ENCODE measurements around the gene LRRC75B. TPM values are rescaled to one million over a fixed set of nuclear protein-coding genes. Genes with fewer than 3 reads are reported as not detected.

Gene LRRC75B
- total and polyA plus RNA-seq, 2 donors (not counting 3 experiments of a cell fraction or from before 2014, with no cell fraction given): 8.9 to 15.0 TPM

DNA sequence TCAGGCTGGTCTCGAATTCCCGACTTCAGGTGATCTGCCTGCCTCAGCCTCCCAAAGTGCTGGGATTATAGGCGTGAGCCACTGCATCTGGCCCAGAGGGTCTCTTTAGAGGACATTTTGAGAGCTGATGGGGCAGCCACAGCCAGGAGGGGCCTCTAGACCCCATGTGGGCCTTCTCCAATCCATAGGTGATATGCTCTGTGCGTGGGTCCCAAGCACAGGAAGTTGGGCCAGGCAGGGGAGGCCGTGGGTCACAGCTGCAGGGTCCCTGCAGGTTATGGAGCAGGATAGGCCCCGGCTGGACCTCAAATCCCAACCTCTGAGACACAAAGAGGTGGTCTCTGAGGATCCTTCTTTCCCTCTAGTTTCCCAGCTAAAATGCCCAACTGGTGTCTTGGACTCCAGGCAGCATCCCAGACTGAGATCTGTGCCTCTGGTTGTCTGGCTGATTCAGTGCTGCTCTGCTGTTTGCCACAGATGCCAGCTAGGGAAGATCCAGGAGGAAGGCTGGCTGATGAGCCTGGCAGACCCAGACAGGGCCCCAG, 1.5 kb downstream of the LRRC75B start:
- H3K36me3 ChIP-seq (ENCODE audit: control insufficient read depth in 2 of 2, extremely low read depth in 1 of 2, insufficient read depth in 2 of 2, low read length in 2 of 2): no peaks in the 10 kb centered on the region
- CTCF ChIA-PET: interaction anchor here (1.4 kb wide), 1 partner anchor 212 kb away, joined by 3 read pairs; no protein-coding TSS in a partner anchor
- H3K79me2 ChIP-seq (ENCODE audit: control insufficient read depth, insufficient read depth, low read length): no peaks in the 10 kb centered on the region
- no peak for FAIRE-seq
- peaks cover 7% of the 10 kb centered on the region for H3K4me1 ChIP-seq (ENCODE audit: control insufficient read depth, extremely low read depth, insufficient read depth, low read length)
- dilution Hi-C loops (cut with MboI; ENCODE audit: extremely low pct_ligation_motif_present, low sequenced_read_pairs): no loop called here
- DNase-seq (ENCODE audit: low read depth, low spot score): no peak
- H2AFZ ChIP-seq (ENCODE audit: low read depth, low read length): no peak overlapping the region
- H3K9me3 ChIP-seq (replicated peaks; ENCODE audit: control insufficient read depth, insufficient read depth, low read length): no peaks in the 10 kb centered on the region
- no peaks in the 10 kb centered on the region for H3K27me3 ChIP-seq (ENCODE audit: control insufficient read depth in 2 of 2, insufficient read depth in 2 of 2, low read length in 2 of 2)
- H4K20me1 ChIP-seq (replicated peaks; ENCODE audit: control insufficient read depth, extremely low read depth, insufficient read depth, low read length): no peaks in the 10 kb centered on the region
- H3K4me3 ChIP-seq (replicated peaks in 1 of 3; ENCODE audit: insufficient read depth in 1 of 3, low read depth in 1 of 3, low read length in 3 of 3): no peak overlapping the region
- TF ChIP-seq POLR2A (IDR thresholded peaks at IDR 0.05; ENCODE audit: low read depth, low read length) (no peak), GATA2 (IDR thresholded peaks at IDR 0.05; ENCODE audit: insufficient read depth, insufficient read length, low read depth, low read length) (no peak)
- TF ChIP-seq, protein P1, sequence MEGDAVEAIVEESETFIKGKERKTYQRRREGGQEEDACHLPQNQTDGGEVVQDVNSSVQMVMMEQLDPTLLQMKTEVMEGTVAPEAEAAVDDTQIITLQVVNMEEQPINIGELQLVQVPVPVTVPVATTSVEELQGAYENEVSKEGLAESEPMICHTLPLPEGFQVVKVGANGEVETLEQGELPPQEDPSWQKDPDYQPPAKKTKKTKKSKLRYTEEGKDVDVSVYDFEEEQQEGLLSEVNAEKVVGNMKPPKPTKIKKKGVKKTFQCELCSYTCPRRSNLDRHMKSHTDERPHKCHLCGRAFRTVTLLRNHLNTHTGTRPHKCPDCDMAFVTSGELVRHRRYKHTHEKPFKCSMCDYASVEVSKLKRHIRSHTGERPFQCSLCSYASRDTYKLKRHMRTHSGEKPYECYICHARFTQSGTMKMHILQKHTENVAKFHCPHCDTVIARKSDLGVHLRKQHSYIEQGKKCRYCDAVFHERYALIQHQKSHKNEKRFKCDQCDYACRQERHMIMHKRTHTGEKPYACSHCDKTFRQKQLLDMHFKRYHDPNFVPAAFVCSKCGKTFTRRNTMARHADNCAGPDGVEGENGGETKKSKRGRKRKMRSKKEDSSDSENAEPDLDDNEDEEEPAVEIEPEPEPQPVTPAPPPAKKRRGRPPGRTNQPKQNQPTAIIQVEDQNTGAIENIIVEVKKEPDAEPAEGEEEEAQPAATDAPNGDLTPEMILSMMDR (IDR thresholded peaks at IDR 0.05; ENCODE audit: extremely low read depth in 1 of 2, insufficient read depth in 1 of 2, low read depth in 1 of 2, low read length in 2 of 2): no peak
- H3K9me1 ChIP-seq (replicated peaks; ENCODE audit: control insufficient read depth, extremely low read depth, insufficient read depth, low read length): no peaks in the 10 kb centered on the region
- no peak overlapping the region for H3K9ac ChIP-seq (replicated peaks; ENCODE audit: extremely low read depth, insufficient read depth, low read length)
- intact Hi-C loops (cut with micrococcal nuclease): no loop called here
- no peak overlapping the region for H3K4me2 ChIP-seq (ENCODE audit: insufficient read depth, low read length)
- POLR2A ChIA-PET: no interaction called here
- BruUV-seq (replicated peaks): no TSS peak
- no peak overlapping the region for H3K27ac ChIP-seq (ENCODE audit: insufficient read depth, low read depth, low read length)

DNA sequence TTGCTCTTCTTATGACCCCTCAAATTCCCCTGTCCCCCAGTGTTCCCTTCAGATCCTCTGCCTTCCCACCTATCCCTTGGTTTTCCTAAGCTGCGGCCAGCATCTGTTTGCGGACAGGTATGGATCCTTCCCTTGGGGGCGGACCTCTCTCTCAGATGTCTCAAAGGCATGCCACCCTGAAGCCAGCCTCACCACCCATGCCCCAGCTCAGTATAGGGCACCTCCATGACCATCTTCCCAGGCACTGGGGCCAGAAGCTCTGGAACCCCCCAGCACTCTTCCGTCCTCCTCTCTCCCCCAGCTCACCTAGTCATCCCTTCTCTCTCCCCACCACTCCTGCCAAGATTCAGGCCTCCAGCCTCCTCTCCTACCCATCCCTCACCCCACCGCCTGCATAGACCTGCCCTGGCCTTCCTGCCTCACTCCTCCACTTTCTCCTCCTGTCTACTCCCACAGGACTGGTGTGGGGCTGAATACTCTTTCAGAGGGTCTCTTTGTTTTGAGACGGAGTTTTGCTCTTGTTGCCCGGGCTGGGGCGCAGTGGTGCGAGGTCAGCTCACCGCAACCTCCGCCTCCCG, 2.2 kb downstream of the LRRC75B start:
- BruUV-seq (replicated peaks): no TSS peak
- DNase-seq (ENCODE audit: low read depth, low spot score) (no peak), FAIRE-seq (no peak)
- Histone ChIP-seq H3K4me3 (replicated peaks in 1 of 3; ENCODE audit: insufficient read depth in 1 of 3, low read depth in 1 of 3, low read length in 3 of 3) (no peak overlapping the region), H3K9me1 (replicated peaks; ENCODE audit: control insufficient read depth, extremely low read depth, insufficient read depth, low read length) (no peaks in the 10 kb centered on the region), H3K9me3 (replicated peaks; ENCODE audit: control insufficient read depth, insufficient read depth, low read length) (no peaks in the 10 kb centered on the region), H4K20me1 (replicated peaks; ENCODE audit: control insufficient read depth, extremely low read depth, insufficient read depth, low read length) (no peaks in the 10 kb centered on the region), H3K4me1 (ENCODE audit: control insufficient read depth, extremely low read depth, insufficient read depth, low read length) (peaks cover 7% of the 10 kb centered on the region), H3K36me3 (ENCODE audit: control insufficient read depth in 2 of 2, extremely low read depth in 1 of 2, insufficient read depth in 2 of 2, low read length in 2 of 2) (peaks cover 0 to 3% of the 10 kb centered on the region in 2 experiments), H3K4me2 (ENCODE audit: insufficient read depth, low read length) (no peak overlapping the region), H3K27ac (ENCODE audit: insufficient read depth, low read depth, low read length) (no peak overlapping the region), H3K27me3 (ENCODE audit: control insufficient read depth in 2 of 2, insufficient read depth in 2 of 2, low read length in 2 of 2) (no peaks in the 10 kb centered on the region), H2AFZ (ENCODE audit: low read depth, low read length) (no peak overlapping the region), H3K79me2 (ENCODE audit: control insufficient read depth, insufficient read depth, low read length) (no peaks in the 10 kb centered on the region), H3K9ac (replicated peaks; ENCODE audit: extremely low read depth, insufficient read depth, low read length) (no peak overlapping the region)
- intact Hi-C loops (cut with micrococcal nuclease): no loop called here
- POLR2A ChIA-PET: no interaction called here
- CTCF ChIA-PET: interaction anchor here (1.4 kb wide), 1 partner anchor 213 kb away, joined by 3 read pairs; no protein-coding TSS in a partner anchor
- TF ChIP-seq POLR2A (IDR thresholded peaks at IDR 0.05; ENCODE audit: low read depth, low read length): no peak
- TF ChIP-seq, protein P1 (IDR thresholded peaks at IDR 0.05; ENCODE audit: extremely low read depth in 1 of 2, insufficient read depth in 1 of 2, low read depth in 1 of 2, low read length in 2 of 2): no peak
- TF ChIP-seq, protein P2, sequence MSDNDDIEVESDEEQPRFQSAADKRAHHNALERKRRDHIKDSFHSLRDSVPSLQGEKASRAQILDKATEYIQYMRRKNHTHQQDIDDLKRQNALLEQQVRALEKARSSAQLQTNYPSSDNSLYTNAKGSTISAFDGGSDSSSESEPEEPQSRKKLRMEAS (IDR thresholded peaks at IDR 0.05; ENCODE audit: insufficient read depth, insufficient read length): no peak
- no peak for TF ChIP-seq JUN (IDR thresholded peaks at IDR 0.05; ENCODE audit: borderline replicate concordance, insufficient read depth, insufficient read length, low read depth)
- TF ChIP-seq POLR2AphosphoS5 (IDR thresholded peaks at IDR 0.05; ENCODE audit: insufficient read depth, low read depth, low read length): no peak
- TF ChIP-seq GATA2 (IDR thresholded peaks at IDR 0.05; ENCODE audit: insufficient read depth, insufficient read length, low read depth, low read length): no peak
- no peak for TF ChIP-seq EZH2 (IDR thresholded peaks at IDR 0.05; ENCODE audit: borderline replicate concordance, low read depth, low read length, severe bottlenecking)
- no peak for TF ChIP-seq FOS (IDR thresholded peaks at IDR 0.05; ENCODE audit: borderline replicate concordance, insufficient read depth, low read length)
- no peak for TF ChIP-seq MYC (IDR thresholded peaks at IDR 0.05; ENCODE audit: low read depth, low read length)
- dilution Hi-C loops (cut with MboI; ENCODE audit: extremely low pct_ligation_motif_present, low sequenced_read_pairs): no loop called here
